Breast epithelium (tissue), 4 donors: ENCODE data around the gene IL22RA1. TPM values are rescaled to one million over a fixed set of nuclear protein-coding genes. Genes with fewer than 3 reads are reported as not detected.

Source experiments
- DNase-seq, 2 donors: peaks; one replicate each; pipeline ENCODE4 v3.0.0-alpha.2; 2019; ENCODE audit warnings: low spot score in 2 of 2
- H3K27ac ChIP-seq, 2 donors: fragments of 200-600 bp; sonication (generic) in 1 of 2; one replicate each; pipeline ENCODE4 v1.5.1; 2016 to 2019; ENCODE audit warnings: mild to moderate bottlenecking in 1 of 2
- H3K27me3 ChIP-seq, 2 donors: fragments of 200-600 bp; sonication (generic) in 1 of 2; one replicate each; pipeline versions ENCODE4 v1.5.1 to v1.6.0; 2017 to 2019; ENCODE audit warnings: control low read depth in 1 of 2, mild to moderate bottlenecking in 1 of 2
- H3K36me3 ChIP-seq: fragments of 200-600 bp; one replicate; pipeline ENCODE4 v1.5.1; 2019
- H3K4me1 ChIP-seq, 2 donors: fragments of 200-600 bp; sonication (generic); one replicate each; pipeline ENCODE4 v1.5.1; 2016 to 2019; ENCODE audit warnings: control low read depth in 1 of 2
- H3K4me3 ChIP-seq, 3 donors: fragments of 200-600 bp; sonication (generic); 1 replicate in 2 of 3; 2 replicates in 1 of 3; pipeline ENCODE4 v1.5.1; 2016 to 2019; ENCODE audit warnings: mild to moderate bottlenecking in 3 of 3, moderate library complexity in 2 of 3
- H3K9me3 ChIP-seq, 2 donors: fragments of 200-600 bp; sonication (generic) in 1 of 2; one replicate each; pipeline ENCODE4 v1.5.1; 2016 to 2019; ENCODE audit warnings: control low read depth in 1 of 2
- CTCF ChIP-seq, 3 donors: fragments of 450-650 bp; IDR thresholded peaks; one replicate each; pipeline ENCODE4 v1.5.1; 2016 to 2017; ENCODE audit warnings: antibody characterized with exemption in 3 of 3, mild to moderate bottlenecking in 3 of 3, moderate library complexity in 3 of 3
- POLR2A ChIP-seq: fragments of 450-650 bp; IDR thresholded peaks from one replicate; pipeline ENCODE4 v1.6.1; 2016; ENCODE audit warnings: antibody characterized with exemption, mild to moderate bottlenecking, moderate library complexity
- POLR2AphosphoS5 ChIP-seq, 3 donors: sonication (generic); formaldehyde crosslinking; IDR thresholded peaks; one replicate each; pipeline ENCODE4 v1.6.1; 2017; ENCODE audit warnings: antibody characterized with exemption in 3 of 3
- intact Hi-C: fragments of 100-400 bp; cut with DNase I; formaldehyde crosslinking; loops from one replicate; pipeline ENCODE4 v1.15.1; 2023; ENCODE audit warnings: low total_unique reads
- total RNA-seq, 3 donors: library from RNA; depleted of rRNA; stranded (reverse); fragments of >200 nt; gene quantifications; one replicate each; pipeline ENCODE4 v1.1.0, GENCODE V29; 2016

Gene IL22RA1
- total RNA-seq, 3 donors from 2014 or later = 0.73 to 0.98 TPM; not detected in 1

DNA sequence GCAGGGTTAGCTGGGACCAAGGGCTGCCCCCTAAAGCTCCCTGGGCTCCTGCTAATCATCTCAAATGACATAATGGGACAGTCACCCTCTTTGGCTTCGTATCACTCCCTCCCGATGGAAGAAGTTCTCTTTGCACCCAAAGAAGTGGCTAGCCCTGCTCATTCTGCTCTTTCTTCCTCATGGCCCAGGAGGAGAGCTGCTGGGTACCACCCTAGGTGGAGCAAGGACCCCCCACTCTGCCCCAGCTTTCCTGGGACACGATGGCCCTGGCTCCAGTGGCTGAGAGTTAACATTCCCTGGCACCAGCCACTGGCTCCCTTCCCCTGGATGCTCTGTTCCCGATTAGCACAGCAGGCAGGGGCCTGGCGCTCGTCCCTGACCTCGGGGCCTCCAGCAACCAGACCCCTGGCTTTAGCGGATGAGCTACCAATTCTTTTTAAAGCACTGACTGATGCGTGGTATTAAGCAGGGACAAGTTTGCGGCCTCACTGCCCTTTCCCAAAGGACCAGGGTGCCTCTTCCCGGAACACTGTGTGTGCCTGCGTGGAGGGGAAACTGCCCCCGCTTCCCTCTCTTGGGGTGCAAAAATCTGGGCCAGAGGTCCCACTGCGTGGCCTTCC is 32.2 kb downstream of the IL22RA1 start:
- intact Hi-C loops = no loop called here
- H3K36me3 ChIP-seq = no peaks in the 10 kb centered on the region
- H3K27ac ChIP-seq = peak overlapping the region; percentile 70 to 87
- peaks cover 0 to 4% of the 10 kb centered on the region in 2 donors for H3K4me1 ChIP-seq
- no peaks in the 10 kb centered on the region for H3K27me3 ChIP-seq
- peak in 1 of 2 donors; percentile 50 for DNase-seq
- H3K4me3 ChIP-seq = peak overlapping the region in 2 of 3 donors; percentile 35 to 63
- no peak for TF ChIP-seq POLR2A
- no peak for TF ChIP-seq POLR2AphosphoS5 (IDR thresholded peaks at IDR 0.05)
- no peak for TF ChIP-seq CTCF (IDR thresholded peaks at IDR 0.05)
- no peaks in the 10 kb centered on the region for H3K9me3 ChIP-seq

GRCh38 chr1:24109686-24110475 is 33.1 kb downstream of the IL22RA1 start:
- Histone ChIP-seq H3K27ac (peak overlapping the region in 1 of 2 donors; percentile 87), H3K9me3 (no peaks in the 10 kb centered on the region), H3K27me3 (no peaks in the 10 kb centered on the region), H3K4me1 (peaks cover 0 to 4% of the 10 kb centered on the region in 2 donors), H3K36me3 (no peaks in the 10 kb centered on the region), H3K4me3 (no peak overlapping the region)
- TF ChIP-seq POLR2A = no peak
- no peak for TF ChIP-seq CTCF (IDR thresholded peaks at IDR 0.05)
- intact Hi-C loops = no loop called here
- no peak for DNase-seq

DNA sequence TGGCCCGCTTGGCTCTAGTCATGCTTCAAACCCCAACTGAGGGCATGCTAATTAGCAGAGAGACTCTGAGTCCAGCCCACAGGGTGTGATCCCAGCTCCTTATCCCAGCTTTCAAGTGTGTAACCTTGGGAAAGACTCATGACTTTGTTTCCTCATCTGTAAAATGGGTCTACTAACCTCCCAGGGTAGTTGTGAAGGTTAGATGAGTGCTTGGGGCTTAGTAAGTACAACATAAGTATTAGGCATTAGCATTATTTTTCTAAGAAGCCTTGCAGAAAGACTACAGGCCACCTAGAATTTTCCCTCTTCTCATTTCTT is 33.8 kb downstream of the IL22RA1 start:
- no peaks in the 10 kb centered on the region for H3K9me3 ChIP-seq
- H3K4me3 ChIP-seq = no peak overlapping the region
- DNase-seq = no peak
- peaks cover 0 to 4% of the 10 kb centered on the region in 2 donors for H3K4me1 ChIP-seq
- intact Hi-C loops = no loop called here
- no peak overlapping the region for H3K27ac ChIP-seq
- H3K27me3 ChIP-seq = no peaks in the 10 kb centered on the region
- TF ChIP-seq POLR2AphosphoS5 (IDR thresholded peaks at IDR 0.05) = no peak
- no peak for TF ChIP-seq POLR2A
- TF ChIP-seq CTCF (IDR thresholded peaks at IDR 0.05) = no peak
- no peaks in the 10 kb centered on the region for H3K36me3 ChIP-seq

- Histone ChIP-seq H3K4me3 (no peak overlapping the region), H3K27me3 (no peaks in the 10 kb centered on the region), H3K9me3 (no peaks in the 10 kb centered on the region), H3K36me3 (no peaks in the 10 kb centered on the region), H3K27ac (no peak overlapping the region), H3K4me1 (peaks cover 0 to 4% of the 10 kb centered on the region in 2 donors)
- DNase-seq = no peak
- TF ChIP-seq POLR2A (no peak), CTCF (IDR thresholded peaks at IDR 0.05) (no peak), POLR2AphosphoS5 (IDR thresholded peaks at IDR 0.05) (no peak)
- intact Hi-C loops = no loop called here
Observed at GRCh38 chr1:24108334-24109165, 34.4 kb downstream of the IL22RA1 start.
